HepG2 (cell line): ENCODE measurements around the gene CREM. TPM values are rescaled to one million over a fixed set of nuclear protein-coding genes. Genes with fewer than 3 reads are reported as not detected.

Experiments
- ATAC-seq: fragments of 200-7000 bp; cut with Tn5 transposase; 3 replicates; pipeline ENCODE4 v1.9.1; 2020; ENCODE audit warnings: mild to moderate bottlenecking, moderate library complexity
- BruUV-seq: library from RNA; stranded (reverse); fragments of 400-500 nt; replicated peaks from 2 replicates; lab custom pipeline; 2021; lab: Mats Ljungman, UMichigan
- CTCF ChIA-PET: fragments of 300-600 bp; formaldehyde crosslinking; extraction: SDS; loops from one replicate; lab custom pipeline; 2021; ENCODE audit warnings: low total read pairs, inconsistent platforms, low intra/inter-chr PET ratio; lab: Yijun Ruan, JAX
- POLR2A ChIA-PET: fragments of 350-600 bp; sonication (Branson Sonifier 250); formaldehyde crosslinking; loops from one replicate; lab custom pipeline; 2020; ENCODE audit warnings: antibody characterized with exemption, inconsistent platforms; lab: Yijun Ruan, JAX
- DNase-seq: peaks from one replicate; pipeline ENCODE4 v3.0.0-alpha.2; 2015; ENCODE audit warnings: low spot score
- FAIRE-seq: peaks from 3 replicates; lab custom pipeline; 2011; peaks lifted over from hg19 to GRCh38; lab: Jason Lieb, UNC
- H2AFZ ChIP-seq: one replicate; pipeline ENCODE4 v1.6.1; 2011; ENCODE audit warnings: low read length, inconsistent platforms
- H3K27ac ChIP-seq: fragments of 300-600 bp; 3 replicates; pipeline ENCODE4 v1.8.0; 2011; ENCODE audit warnings: mixed run types, mild to moderate bottlenecking, mixed read lengths, low read length, inconsistent platforms; ENCODE audit not compliant: insufficient read depth; ENCODE audit errors: extremely low read length
- H3K27me3 ChIP-seq, 2 experiments: fragments of 200-600 bp in 1 of 2; 2 replicates in 1 of 2; 3 replicates in 1 of 2; pipeline versions ENCODE4 v1.6.0 to v1.8.0; 2011; ENCODE audit warnings: low read length in 2 of 2, mild to moderate bottlenecking in 2 of 2, moderate library complexity in 2 of 2, inconsistent platforms in 1 of 2; ENCODE audit not compliant: insufficient read depth in 2 of 2, control insufficient read depth in 1 of 2
- H3K36me3 ChIP-seq, 2 experiments: fragments of 200-600 bp in 1 of 2; replicated peaks in 1 of 2; 2 replicates in 1 of 2; 3 replicates in 1 of 2; pipeline versions ENCODE4 v1.5.1 to v1.8.0; 2011; ENCODE audit warnings: low read length in 2 of 2, inconsistent platforms in 1 of 2; ENCODE audit not compliant: insufficient read depth in 2 of 2, control insufficient read depth in 1 of 2
- H3K4me1 ChIP-seq: 2 replicates; pipeline ENCODE4 v1.5.1; 2012; ENCODE audit warnings: low read length, inconsistent platforms; ENCODE audit not compliant: insufficient read depth
- H3K4me2 ChIP-seq: 2 replicates; pipeline ENCODE4 v1.6.0; 2011; ENCODE audit warnings: low read depth, low read length, inconsistent platforms
- H3K4me3 ChIP-seq, 3 experiments: fragments of 200-600 bp in 1 of 3; sonication (generic), shearing (Covaris generic) in 1 of 3; replicated peaks in 1 of 3; 2 replicates each; pipeline ENCODE4 v1.5.1; 2011 to 2016; ENCODE audit warnings: low read length in 3 of 3, inconsistent platforms in 2 of 3, low read depth in 2 of 3, mild to moderate bottlenecking in 2 of 3, control low read depth in 1 of 3, mixed read lengths in 1 of 3; ENCODE audit not compliant: insufficient read depth in 1 of 3
- H3K79me2 ChIP-seq: one replicate; pipeline ENCODE4 v1.6.1; 2011; ENCODE audit warnings: low read length, inconsistent platforms; ENCODE audit not compliant: insufficient read depth
- H3K9ac ChIP-seq: 2 replicates; pipeline ENCODE4 v1.6.0; 2011; ENCODE audit warnings: mild to moderate bottlenecking, low read depth, low read length, inconsistent platforms; ENCODE audit not compliant: insufficient read depth
- H3K9me3 ChIP-seq: 2 replicates; pipeline ENCODE4 v1.5.1; 2012; ENCODE audit warnings: mild to moderate bottlenecking, low read length
- H4K20me1 ChIP-seq: 2 replicates; pipeline ENCODE4 v1.6.0; 2011; ENCODE audit warnings: inconsistent platforms, mild to moderate bottlenecking, low read length, moderate library complexity; ENCODE audit not compliant: insufficient read depth
- IKZF4 ChIP-seq: sonication (generic); formaldehyde crosslinking; IDR thresholded peaks from 2 replicates; pipeline ENCODE4 v1.5.1; 2020; ENCODE audit warnings: borderline replicate concordance, mild to moderate bottlenecking, low read depth, missing genetic modification reagents; ENCODE audit errors: not compliant biosample characterization
- MAFF ChIP-seq: IDR thresholded peaks from 2 replicates; pipeline ENCODE4 v1.6.1; 2011; ENCODE audit warnings: low read depth, low read length, improper control_type of control experiment
- MAFK ChIP-seq, 2 experiments: IDR thresholded peaks in 1 of 2; conservative IDR thresholded peaks in 1 of 2; 2 replicates each; pipeline ENCODE4 v1.6.1; 2011; ENCODE audit warnings: improper control_type of control experiment in 2 of 2, low read length in 2 of 2
- MTA1 ChIP-seq: sonication (generic); formaldehyde crosslinking; IDR thresholded peaks from 2 replicates; pipeline ENCODE4 v1.4.0; 2020; ENCODE audit warnings: missing genetic modification reagents, mild to moderate bottlenecking, borderline replicate concordance
- MXI1 ChIP-seq: IDR thresholded peaks from 3 replicates; pipeline ENCODE4 v1.6.1; 2012; ENCODE audit warnings: low read depth, low read length, inconsistent platforms, borderline replicate concordance
- MZF1 ChIP-seq: sonication (generic); formaldehyde crosslinking; IDR thresholded peaks from 2 replicates; pipeline ENCODE4 v1.8.1; 2023; ENCODE audit warnings: mild to moderate bottlenecking, missing genetic modification reagents, borderline replicate concordance
- NONO ChIP-seq, 2 experiments: fragments of 450-650 bp in 1 of 2; sonication (generic) in 1 of 2; formaldehyde crosslinking in 1 of 2; IDR thresholded peaks in 1 of 2; conservative IDR thresholded peaks in 1 of 2; 2 replicates each; pipeline versions ENCODE4 v1.6.1 to v1.8.0; 2017 to 2022; ENCODE audit warnings: mild to moderate bottlenecking in 1 of 2, missing genetic modification reagents in 1 of 2, moderate library complexity in 1 of 2
- NR2F2 ChIP-seq: IDR thresholded peaks from 2 replicates; pipeline ENCODE4 v1.6.1; 2012; ENCODE audit warnings: low read depth, inconsistent platforms, borderline replicate concordance
- ZBTB26 ChIP-seq: IDR thresholded peaks from 2 replicates; pipeline ENCODE4 v1.6.1; 2016; ENCODE audit warnings: missing compliant biosample characterization, missing genetic modification reagents, borderline replicate concordance
- ZBTB37 ChIP-seq: sonication (generic); formaldehyde crosslinking; IDR thresholded peaks from 2 replicates; pipeline ENCODE4 v1.4.0; 2020; ENCODE audit warnings: mild to moderate bottlenecking, missing genetic modification reagents
- ZNF143 ChIP-seq: sonication (generic); formaldehyde crosslinking; IDR thresholded peaks from 2 replicates; pipeline ENCODE4 v1.4.0; 2020; ENCODE audit warnings: missing genetic modification reagents
- ZNF549 ChIP-seq: sonication (generic); formaldehyde crosslinking; IDR thresholded peaks from 2 replicates; pipeline ENCODE4 v1.5.0; 2020; ENCODE audit warnings: missing genetic modification reagents
- ZZZ3 ChIP-seq: sonication (generic); formaldehyde crosslinking; IDR thresholded peaks from 2 replicates; pipeline ENCODE4 v1.4.0; 2020; ENCODE audit warnings: missing genetic modification reagents, mild to moderate bottlenecking, borderline replicate concordance
- WGBS: methylation state at CpG from one replicate; pipeline ENCODE4 v1.1.6; 2017; ENCODE audit warnings: low lambda C conversion rate; 5-methylcytosine and 5-hydroxymethylcytosine counted together
- in situ Hi-C: cut with HindIII; loops from 2 replicates; pipeline ENCODE4 v1.10.0; 2017; ENCODE audit warnings: low pct_unique_long_range_greater_than_20kb; ENCODE audit not compliant: extremely low pct_ligation_motif_present
- intact Hi-C: fragments of 100-400 bp; cut with micrococcal nuclease; formaldehyde crosslinking; loops from one replicate; pipeline ENCODE4 v1.10.0; 2022; ENCODE audit not compliant: unreplicated experiment
- polyA plus RNA-seq, 8 experiments: library from polyadenylated mRNA; depleted of rRNA in 3 of 8; stranded (reverse) in 7 of 8; unstranded in 1 of 8; fragments of >200 nt; fragmentation: Illumina TruSeq in 4 of 8; extraction: Trizol in 4 of 8; gene quantifications; 2 replicates each; pipeline versions ENCODE4 v1.2.1 to v1.2.3, GENCODE V29; 2011 to 2016; ENCODE audit warnings: low read depth in 4 of 8, missing spikeins in 1 of 8, mixed read lengths in 1 of 8; ENCODE audit not compliant: insufficient read depth in 1 of 8
- total RNA-seq, 5 experiments: library from RNA; depleted of rRNA; stranded (reverse); fragments of >200 nt; fragmentation: Illumina TruSeq; extraction: Trizol; gene quantifications; 2 replicates each; pipeline ENCODE4 v1.2.3, GENCODE V29; 2016; ENCODE audit warnings: low read depth in 1 of 5
- TF ChIP-seq, protein P1 (sequence below): sonication (generic); formaldehyde crosslinking; IDR thresholded peaks from 2 replicates; pipeline ENCODE4 v1.5.0; 2020; ENCODE audit warnings: mild to moderate bottlenecking, missing genetic modification reagents

Gene CREM
- total and polyA plus RNA-seq, 2 of the 13 experiments (the other 11 are each of a cell fraction or from before 2014, with no cell fraction given) = 21.3 to 25.4 TPM

- TF ChIP-seq ZBTB26 (CRISPR knock-in tag) = no peak
- no peak for TF ChIP-seq MTA1 (CRISPR knock-in tag)
- TF ChIP-seq ZNF549 (CRISPR knock-in tag) = no peak
- TF ChIP-seq ZNF143 (CRISPR knock-in tag) = no peak
- no peak for TF ChIP-seq MZF1 (CRISPR knock-in tag)
- no peak for TF ChIP-seq NONO (IDR thresholded peaks at IDR 0.05)
- TF ChIP-seq NONO (CRISPR knock-in tag; conservative IDR thresholded peaks at IDR 0.05) = no peak
- no peak for TF ChIP-seq NR2F2
- no peak for TF ChIP-seq MXI1
Observed at GRCh38 chr10:35185260-35186034, 58.8 kb downstream of the CREM start (continued).

- CTCF ChIA-PET = no interaction called here
- in situ Hi-C loops = no loop called here
- POLR2A ChIA-PET = no interaction called here
- TF ChIP-seq MAFF (peak; percentile 69), ZBTB37 (CRISPR knock-in tag) (no peak), MAFK (conservative IDR thresholded peaks at IDR 0.05 in 1 of 2, IDR thresholded peaks at IDR 0.05 in 1 of 2; ENCODE audit: low read length in 2 of 2) (peak; percentile 42 to 77; a peak in 2 of 4 replicates), IKZF4 (CRISPR knock-in tag) (no peak), ZZZ3 (CRISPR knock-in tag) (no peak)
- TF ChIP-seq, protein P1, sequence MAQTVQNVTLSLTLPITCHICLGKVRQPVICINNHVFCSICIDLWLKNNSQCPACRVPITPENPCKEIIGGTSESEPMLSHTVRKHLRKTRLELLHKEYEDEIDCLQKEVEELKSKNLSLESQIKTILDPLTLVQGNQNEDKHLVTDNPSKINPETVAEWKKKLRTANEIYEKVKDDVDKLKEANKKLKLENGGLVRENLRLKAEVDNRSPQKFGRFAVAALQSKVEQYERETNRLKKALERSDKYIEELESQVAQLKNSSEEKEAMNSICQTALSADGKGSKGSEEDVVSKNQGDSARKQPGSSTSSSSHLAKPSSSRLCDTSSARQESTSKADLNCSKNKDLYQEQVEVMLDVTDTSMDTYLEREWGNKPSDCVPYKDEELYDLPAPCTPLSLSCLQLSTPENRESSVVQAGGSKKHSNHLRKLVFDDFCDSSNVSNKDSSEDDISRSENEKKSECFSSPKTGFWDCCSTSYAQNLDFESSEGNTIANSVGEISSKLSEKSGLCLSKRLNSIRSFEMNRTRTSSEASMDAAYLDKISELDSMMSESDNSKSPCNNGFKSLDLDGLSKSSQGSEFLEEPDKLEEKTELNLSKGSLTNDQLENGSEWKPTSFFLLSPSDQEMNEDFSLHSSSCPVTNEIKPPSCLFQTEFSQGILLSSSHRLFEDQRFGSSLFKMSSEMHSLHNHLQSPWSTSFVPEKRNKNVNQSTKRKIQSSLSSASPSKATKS (CRISPR knock-in tag) = no peak
Observed at GRCh38 chr10:35188954-35189353, 62.3 kb downstream of the CREM start.

More at GRCh38 chr10:35188954-35189353, 62.3 kb downstream of the CREM start:
- Histone ChIP-seq H3K27ac (no peak overlapping the region), H3K4me2 (no peak overlapping the region), H2AFZ (no peak overlapping the region), H4K20me1 (no peaks in the 10 kb centered on the region), H3K9ac (no peak overlapping the region), H3K9me3 (no peaks in the 10 kb centered on the region), H3K4me3 (no peak overlapping the region), H3K36me3 (no peaks in the 10 kb centered on the region), H3K79me2 (no peaks in the 10 kb centered on the region), H3K4me1 (no peaks in the 10 kb centered on the region; the same call in 1 of the 2 replicates), H3K27me3 (no peaks in the 10 kb centered on the region)
- intact Hi-C loops = no loop called here
- BruUV-seq = no TSS peak
- DNase-seq = no peak
- over 99% methylated on average over 3 of the region's 3 CpGs for WGBS
- ATAC-seq = no peak
- no peak for FAIRE-seq
